ENCODE measurements around the gene PHOSPHO2.

GRCh38 chr2:169705927-169706326 lies 11.7 kb downstream of the PHOSPHO2 start:
- TF ChIP-seq CTCF (IDR thresholded peaks at IDR 0.05; ENCODE audit: insufficient read depth, low read length) (no peak), POLR2AphosphoS5 (IDR thresholded peaks at IDR 0.05; ENCODE audit: low read depth) (no peak), GABPA (IDR thresholded peaks at IDR 0.05; ENCODE audit: low read depth) (no peak), REST (IDR thresholded peaks at IDR 0.05; ENCODE audit: insufficient replicate concordance, low read depth) (no peak)

All from HL-60 (cell line).